NCI-H526 treated with DMSO at 0.1 percent for 48 hours (cell line): ENCODE results near the gene PHACTR3.

Source experiments
- DNase-seq: peaks from one replicate; lab custom pipeline; 2025; lab: John Stamatoyannopoulos, UW

PHACTR3 gene

GRCh38 chr20:59574308-59574707, 30.0 kb upstream of the PHACTR3 start:
- DNase-seq = no peak

GRCh38 chr20:59575216-59575615, 29.1 kb upstream of the PHACTR3 start:
- DNase-seq = no peak

- no peak for DNase-seq
These were observed 28.7 kb upstream of the PHACTR3 start for GRCh38 chr20:59575653-59576052.

- no peak for DNase-seq
These were observed 28.0 kb upstream of the PHACTR3 start for GRCh38 chr20:59576216-59576953.

GRCh38 chr20:59577037-59577808, 27.1 kb upstream of the PHACTR3 start:
- DNase-seq = no peak

GRCh38 chr20:59577809-59578435, 26.4 kb upstream of the PHACTR3 start:
- no peak for DNase-seq

- no peak for DNase-seq
These were observed 25.6 kb upstream of the PHACTR3 start for GRCh38 chr20:59578436-59579403.

- no peak for DNase-seq
These were observed 24.8 kb upstream of the PHACTR3 start for GRCh38 chr20:59579404-59580145.

- no peak for DNase-seq
These were observed 24.0 kb upstream of the PHACTR3 start for GRCh38 chr20:59580146-59580946.

- DNase-seq = no peak
These were observed 23.3 kb upstream of the PHACTR3 start for GRCh38 chr20:59580991-59581401.

GRCh38 chr20:59581993-59582679, 22.2 kb upstream of the PHACTR3 start:
- DNase-seq = no peak

GRCh38 chr20:59583428-59584277, 20.7 kb upstream of the PHACTR3 start:
- DNase-seq = no peak

GRCh38 chr20:59584278-59584925, 19.9 kb upstream of the PHACTR3 start:
- no peak for DNase-seq

GRCh38 chr20:59585714-59586409, 18.5 kb upstream of the PHACTR3 start:
- DNase-seq = no peak

GRCh38 chr20:59586613-59587012, 17.7 kb upstream of the PHACTR3 start:
- DNase-seq = no peak

GRCh38 chr20:59587570-59587969, 16.8 kb upstream of the PHACTR3 start:
- DNase-seq = no peak

GRCh38 chr20:59588236-59588855, 16.0 kb upstream of the PHACTR3 start:
- no peak for DNase-seq
